ENCODE measurements around the gene LILRA1.

GRCh38 chr19:54574527-54575056 lies 18.8 kb upstream of the LILRA1 start:
- TF ChIP-seq EZH2phosphoT487 (IDR thresholded peaks at IDR 0.05; ENCODE audit: insufficient read depth, low read depth) (no peak), EZH2 (IDR thresholded peaks at IDR 0.05; ENCODE audit: insufficient read depth, poor library complexity, severe bottlenecking) (no peak)

Measured in GM23248 (cell line).